Uterus (tissue), 4 donors: ENCODE data around the gene SLC39A11. TPM values are rescaled to one million over a fixed set of nuclear protein-coding genes. Genes with fewer than 3 reads are reported as not detected.

Source experiments
- DNase-seq, 2 donors: peaks; one replicate each; pipeline ENCODE4 v3.0.0-alpha.2; 2019 to 2020
- H3K27ac ChIP-seq, 2 donors: fragments of 200-600 bp; sonication (generic); 1 replicate in 1 of 2; 2 replicates in 1 of 2; pipeline ENCODE4 v1.5.1; 2016 to 2018
- H3K27me3 ChIP-seq, 2 donors: fragments of 200-600 bp; sonication (generic); one replicate each; pipeline ENCODE4 v1.5.1; 2018 to 2019; ENCODE audit warnings: control low read depth in 1 of 2
- H3K36me3 ChIP-seq, 2 donors: fragments of 200-600 bp; sonication (generic); one replicate each; pipeline ENCODE4 v1.5.1; 2019; ENCODE audit warnings: control low read depth in 1 of 2
- H3K4me1 ChIP-seq, 2 donors: fragments of 200-600 bp; sonication (generic); one replicate each; pipeline ENCODE4 v1.5.1; 2018 to 2019; ENCODE audit warnings: control low read depth in 1 of 2
- H3K4me3 ChIP-seq, 2 donors: fragments of 200-600 bp; sonication (generic); 1 replicate in 1 of 2; 2 replicates in 1 of 2; pipeline ENCODE4 v1.5.1; 2018 to 2019; ENCODE audit warnings: mild to moderate bottlenecking in 1 of 2
- H3K9me3 ChIP-seq, 2 donors: fragments of 200-600 bp; sonication (generic); one replicate each; pipeline ENCODE4 v1.5.1; 2019; ENCODE audit warnings: control low read depth in 1 of 2
- CTCF ChIP-seq, 4 experiments: fragments of 200-600 bp in 2 of 4; fragments of 450-650 bp in 2 of 4; sonication (generic) in 2 of 4; IDR thresholded peaks; one replicate each; pipeline ENCODE4 v1.5.1; 2016 to 2019; ENCODE audit warnings: antibody characterized with exemption in 4 of 4, mild to moderate bottlenecking in 2 of 4, moderate library complexity in 1 of 4
- POLR2A ChIP-seq, 2 donors: fragments of 450-650 bp; IDR thresholded peaks; one replicate each; pipeline ENCODE4 v1.6.1; 2016; ENCODE audit warnings: antibody characterized with exemption in 2 of 2, mild to moderate bottlenecking in 1 of 2, moderate library complexity in 1 of 2
- intact Hi-C: fragments of 100-400 bp; cut with DNase I; formaldehyde crosslinking; loops from one replicate; pipeline ENCODE4 v1.15.1; 2023; ENCODE audit warnings: low total_unique reads
- total RNA-seq, 4 donors: library from RNA; depleted of rRNA in 3 of 4; stranded (reverse); fragments of >200 nt in 3 of 4; gene quantifications; one replicate each; pipeline versions ENCODE4 v1.1.0 to v1.2.4, GENCODE V29; 2014 to 2023
- donor health status: DM: yes; HTN: yes; CAD: no.

Gene SLC39A11
- total RNA-seq, 4 donors from 2014 or later, result 5.4 to 56.2 (median 21.0) TPM

GRCh38 chr17:72924196-72924595, 168.3 kb downstream of the SLC39A11 start:
- no peak overlapping the region for H3K4me3 ChIP-seq
- no peak for DNase-seq
- no peaks in the 10 kb centered on the region for H3K36me3 ChIP-seq
- TF ChIP-seq CTCF (IDR thresholded peaks at IDR 0.05) (no peak), POLR2A (IDR thresholded peaks at IDR 0.05) (no peak)
- no peaks in the 10 kb centered on the region for H3K9me3 ChIP-seq
- H3K4me1 ChIP-seq, result no peaks in the 10 kb centered on the region
- H3K27ac ChIP-seq, result no peak overlapping the region
- H3K27me3 ChIP-seq, result no peaks in the 10 kb centered on the region
- intact Hi-C loops, result no loop called here

GRCh38 chr17:72922219-72922618, 170.3 kb downstream of the SLC39A11 start:
- H3K4me1 ChIP-seq, result no peaks in the 10 kb centered on the region
- TF ChIP-seq CTCF (IDR thresholded peaks at IDR 0.05) (no peak), POLR2A (IDR thresholded peaks at IDR 0.05) (no peak)

GRCh38 chr17:72921347-72922054, 171.0 kb downstream of the SLC39A11 start:
- no peaks in the 10 kb centered on the region for H3K4me1 ChIP-seq
- intact Hi-C loops, result no loop called here
- H3K9me3 ChIP-seq, result no peaks in the 10 kb centered on the region
- TF ChIP-seq POLR2A (IDR thresholded peaks at IDR 0.05), result no peak
- TF ChIP-seq CTCF (IDR thresholded peaks at IDR 0.05), result no peak
- H3K36me3 ChIP-seq, result no peaks in the 10 kb centered on the region
- DNase-seq, result no peak
- no peak overlapping the region for H3K4me3 ChIP-seq
- H3K27ac ChIP-seq, result no peak overlapping the region
- no peaks in the 10 kb centered on the region for H3K27me3 ChIP-seq

More at GRCh38 chr17:72922219-72922618, 170.3 kb downstream of the SLC39A11 start:
- DNase-seq, result no peak
- intact Hi-C loops, result no loop called here
- Histone ChIP-seq H3K36me3 (no peaks in the 10 kb centered on the region), H3K27ac (no peak overlapping the region), H3K4me3 (no peak overlapping the region), H3K27me3 (no peaks in the 10 kb centered on the region), H3K9me3 (no peaks in the 10 kb centered on the region)

GRCh38 chr17:72920513-72920912, 172.0 kb downstream of the SLC39A11 start:
- Histone ChIP-seq H3K27me3 (no peaks in the 10 kb centered on the region), H3K4me1 (no peaks in the 10 kb centered on the region), H3K36me3 (no peaks in the 10 kb centered on the region), H3K9me3 (no peaks in the 10 kb centered on the region), H3K4me3 (no peak overlapping the region), H3K27ac (no peak overlapping the region)
- no peak for TF ChIP-seq CTCF (IDR thresholded peaks at IDR 0.05)
- no peak for TF ChIP-seq POLR2A (IDR thresholded peaks at IDR 0.05)
- no peak for DNase-seq
- intact Hi-C loops, result no loop called here

- intact Hi-C loops, result no loop called here
- Histone ChIP-seq H3K4me3 (no peak overlapping the region), H3K27ac (no peak overlapping the region), H3K4me1 (no peaks in the 10 kb centered on the region), H3K36me3 (no peaks in the 10 kb centered on the region), H3K9me3 (no peaks in the 10 kb centered on the region), H3K27me3 (no peaks in the 10 kb centered on the region)
- no peak for DNase-seq
- no peak for TF ChIP-seq CTCF (IDR thresholded peaks at IDR 0.05)
- TF ChIP-seq POLR2A (IDR thresholded peaks at IDR 0.05), result no peak
Observed at GRCh38 chr17:72916991-72917390, 175.5 kb downstream of the SLC39A11 start.
